ENCODE measurements around the gene PJVK. TPM values are rescaled to one million over a fixed set of nuclear protein-coding genes. Genes with fewer than 3 reads are reported as not detected.
A peak's percentile ranks its signal among the peaks of the same experiment; 100 is the strongest.

The PJVK gene
- total and polyA plus RNA-seq, 9 of the 15 experiments (the other 6 are each of a cell fraction or from before 2014, with no cell fraction given), result 0.11 to 1.5 (median 0.73) TPM

DNA sequence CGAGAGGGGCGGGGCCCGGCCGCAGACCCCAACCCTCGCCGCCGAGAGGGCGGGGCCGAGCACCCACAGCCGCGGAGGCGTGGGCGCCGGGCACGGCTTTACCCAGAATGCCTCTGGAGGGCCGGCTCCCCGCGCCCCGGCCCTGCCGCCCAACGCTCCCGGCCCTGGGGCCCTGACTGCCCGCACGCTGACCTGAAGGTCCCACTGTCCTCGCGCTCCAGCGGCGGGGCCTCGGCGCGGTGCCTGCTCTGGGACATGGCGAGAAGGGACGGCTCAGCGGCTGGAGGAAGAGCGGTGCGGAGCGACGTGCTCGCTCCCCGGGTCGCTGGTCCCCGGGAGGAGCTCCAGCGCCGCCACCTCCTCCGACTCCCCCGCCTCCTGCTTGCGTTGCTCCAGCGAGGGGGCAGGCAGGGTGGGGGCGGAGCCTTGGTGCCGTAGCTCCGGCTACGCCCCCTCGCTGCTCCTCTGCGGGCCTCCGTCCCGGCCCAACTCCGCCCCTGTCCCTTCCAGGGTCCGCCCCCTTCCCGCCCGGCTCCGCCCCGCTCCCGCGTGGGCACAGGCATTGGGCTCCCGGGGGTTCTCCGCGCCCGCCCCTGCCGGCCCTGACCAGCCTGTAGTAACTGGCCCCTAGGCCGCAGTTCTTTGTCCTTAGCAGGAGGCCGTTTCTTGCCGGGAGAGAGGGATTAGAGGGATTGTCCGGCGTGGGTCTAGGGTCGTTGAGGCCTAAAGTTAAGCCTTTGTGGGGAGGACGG is at the start of gene PJVK, which contains the start of gene PRKRA (continued):
- peak; percentile 54; the same call in 1 of the 2 replicates for TF ChIP-seq CHCHD3 (CRISPR knock-in tag; IDR thresholded peaks at IDR 0.05)
- TF ChIP-seq RBBP5 (IDR thresholded peaks at IDR 0.05; ENCODE audit: borderline replicate concordance, insufficient read depth, low read length, poor library complexity, severe bottlenecking), result peak; percentile 89
- no peak for TF ChIP-seq ZNF347 (CRISPR knock-in tag; IDR thresholded peaks at IDR 0.05; ENCODE audit: low read depth)
- TF ChIP-seq, protein P1, sequence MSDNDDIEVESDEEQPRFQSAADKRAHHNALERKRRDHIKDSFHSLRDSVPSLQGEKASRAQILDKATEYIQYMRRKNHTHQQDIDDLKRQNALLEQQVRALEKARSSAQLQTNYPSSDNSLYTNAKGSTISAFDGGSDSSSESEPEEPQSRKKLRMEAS (CRISPR knock-in tag; IDR thresholded peaks at IDR 0.05), result peak; percentile 29; the same call in 1 of the 2 replicates
- TF ChIP-seq, protein P2, sequence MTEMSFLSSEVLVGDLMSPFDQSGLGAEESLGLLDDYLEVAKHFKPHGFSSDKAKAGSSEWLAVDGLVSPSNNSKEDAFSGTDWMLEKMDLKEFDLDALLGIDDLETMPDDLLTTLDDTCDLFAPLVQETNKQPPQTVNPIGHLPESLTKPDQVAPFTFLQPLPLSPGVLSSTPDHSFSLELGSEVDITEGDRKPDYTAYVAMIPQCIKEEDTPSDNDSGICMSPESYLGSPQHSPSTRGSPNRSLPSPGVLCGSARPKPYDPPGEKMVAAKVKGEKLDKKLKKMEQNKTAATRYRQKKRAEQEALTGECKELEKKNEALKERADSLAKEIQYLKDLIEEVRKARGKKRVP (CRISPR knock-in tag; IDR thresholded peaks at IDR 0.05), result no peak
- no peak for TF ChIP-seq ZNF124 (CRISPR knock-in tag; IDR thresholded peaks at IDR 0.05)
- TF ChIP-seq, protein P3, sequence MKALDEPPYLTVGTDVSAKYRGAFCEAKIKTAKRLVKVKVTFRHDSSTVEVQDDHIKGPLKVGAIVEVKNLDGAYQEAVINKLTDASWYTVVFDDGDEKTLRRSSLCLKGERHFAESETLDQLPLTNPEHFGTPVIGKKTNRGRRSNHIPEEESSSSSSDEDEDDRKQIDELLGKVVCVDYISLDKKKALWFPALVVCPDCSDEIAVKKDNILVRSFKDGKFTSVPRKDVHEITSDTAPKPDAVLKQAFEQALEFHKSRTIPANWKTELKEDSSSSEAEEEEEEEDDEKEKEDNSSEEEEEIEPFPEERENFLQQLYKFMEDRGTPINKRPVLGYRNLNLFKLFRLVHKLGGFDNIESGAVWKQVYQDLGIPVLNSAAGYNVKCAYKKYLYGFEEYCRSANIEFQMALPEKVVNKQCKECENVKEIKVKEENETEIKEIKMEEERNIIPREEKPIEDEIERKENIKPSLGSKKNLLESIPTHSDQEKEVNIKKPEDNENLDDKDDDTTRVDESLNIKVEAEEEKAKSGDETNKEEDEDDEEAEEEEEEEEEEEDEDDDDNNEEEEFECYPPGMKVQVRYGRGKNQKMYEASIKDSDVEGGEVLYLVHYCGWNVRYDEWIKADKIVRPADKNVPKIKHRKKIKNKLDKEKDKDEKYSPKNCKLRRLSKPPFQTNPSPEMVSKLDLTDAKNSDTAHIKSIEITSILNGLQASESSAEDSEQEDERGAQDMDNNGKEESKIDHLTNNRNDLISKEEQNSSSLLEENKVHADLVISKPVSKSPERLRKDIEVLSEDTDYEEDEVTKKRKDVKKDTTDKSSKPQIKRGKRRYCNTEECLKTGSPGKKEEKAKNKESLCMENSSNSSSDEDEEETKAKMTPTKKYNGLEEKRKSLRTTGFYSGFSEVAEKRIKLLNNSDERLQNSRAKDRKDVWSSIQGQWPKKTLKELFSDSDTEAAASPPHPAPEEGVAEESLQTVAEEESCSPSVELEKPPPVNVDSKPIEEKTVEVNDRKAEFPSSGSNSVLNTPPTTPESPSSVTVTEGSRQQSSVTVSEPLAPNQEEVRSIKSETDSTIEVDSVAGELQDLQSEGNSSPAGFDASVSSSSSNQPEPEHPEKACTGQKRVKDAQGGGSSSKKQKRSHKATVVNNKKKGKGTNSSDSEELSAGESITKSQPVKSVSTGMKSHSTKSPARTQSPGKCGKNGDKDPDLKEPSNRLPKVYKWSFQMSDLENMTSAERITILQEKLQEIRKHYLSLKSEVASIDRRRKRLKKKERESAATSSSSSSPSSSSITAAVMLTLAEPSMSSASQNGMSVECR (CRISPR knock-in tag; IDR thresholded peaks at IDR 0.05), result peak; percentile 56; the same call in 1 of the 2 replicates
- TF ChIP-seq PML (IDR thresholded peaks at IDR 0.05; ENCODE audit: low read length), result peak; percentile 89
- peak; percentile 66; the same call in 1 of the 2 replicates for TF ChIP-seq CHD2 (IDR thresholded peaks at IDR 0.05; ENCODE audit: low read depth, low read length)
- TF ChIP-seq, protein P4, sequence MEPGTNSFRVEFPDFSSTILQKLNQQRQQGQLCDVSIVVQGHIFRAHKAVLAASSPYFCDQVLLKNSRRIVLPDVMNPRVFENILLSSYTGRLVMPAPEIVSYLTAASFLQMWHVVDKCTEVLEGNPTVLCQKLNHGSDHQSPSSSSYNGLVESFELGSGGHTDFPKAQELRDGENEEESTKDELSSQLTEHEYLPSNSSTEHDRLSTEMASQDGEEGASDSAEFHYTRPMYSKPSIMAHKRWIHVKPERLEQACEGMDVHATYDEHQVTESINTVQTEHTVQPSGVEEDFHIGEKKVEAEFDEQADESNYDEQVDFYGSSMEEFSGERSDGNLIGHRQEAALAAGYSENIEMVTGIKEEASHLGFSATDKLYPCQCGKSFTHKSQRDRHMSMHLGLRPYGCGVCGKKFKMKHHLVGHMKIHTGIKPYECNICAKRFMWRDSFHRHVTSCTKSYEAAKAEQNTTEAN (CRISPR knock-in tag; IDR thresholded peaks at IDR 0.05), result 0 out of 2 replicates have a peak, but pooled peaks have one; percentile 83
- TF ChIP-seq, protein P5, sequence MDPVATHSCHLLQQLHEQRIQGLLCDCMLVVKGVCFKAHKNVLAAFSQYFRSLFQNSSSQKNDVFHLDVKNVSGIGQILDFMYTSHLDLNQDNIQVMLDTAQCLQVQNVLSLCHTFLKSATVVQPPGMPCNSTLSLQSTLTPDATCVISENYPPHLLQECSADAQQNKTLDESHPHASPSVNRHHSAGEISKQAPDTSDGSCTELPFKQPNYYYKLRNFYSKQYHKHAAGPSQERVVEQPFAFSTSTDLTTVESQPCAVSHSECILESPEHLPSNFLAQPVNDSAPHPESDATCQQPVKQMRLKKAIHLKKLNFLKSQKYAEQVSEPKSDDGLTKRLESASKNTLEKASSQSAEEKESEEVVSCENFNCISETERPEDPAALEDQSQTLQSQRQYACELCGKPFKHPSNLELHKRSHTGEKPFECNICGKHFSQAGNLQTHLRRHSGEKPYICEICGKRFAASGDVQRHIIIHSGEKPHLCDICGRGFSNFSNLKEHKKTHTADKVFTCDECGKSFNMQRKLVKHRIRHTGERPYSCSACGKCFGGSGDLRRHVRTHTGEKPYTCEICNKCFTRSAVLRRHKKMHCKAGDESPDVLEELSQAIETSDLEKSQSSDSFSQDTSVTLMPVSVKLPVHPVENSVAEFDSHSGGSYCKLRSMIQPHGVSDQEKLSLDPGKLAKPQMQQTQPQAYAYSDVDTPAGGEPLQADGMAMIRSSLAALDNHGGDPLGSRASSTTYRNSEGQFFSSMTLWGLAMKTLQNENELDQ (CRISPR knock-in tag; IDR thresholded peaks at IDR 0.05; ENCODE audit: borderline replicate concordance), result 0 out of 2 replicates have a peak, but pooled peaks have one; percentile 59
- TF ChIP-seq CCNT2 (IDR thresholded peaks at IDR 0.05; ENCODE audit: borderline replicate concordance, extremely low read depth, insufficient read length, low read depth, low read length), result peak; percentile 47
- TF ChIP-seq PTBP1 (IDR thresholded peaks at IDR 0.05; ENCODE audit: low read depth, low read length), result no peak
- peak; percentile 75 for TF ChIP-seq HMGN3 (IDR thresholded peaks at IDR 0.05; ENCODE audit: borderline replicate concordance, extremely low read depth, insufficient read length, low read depth, low read length)
- no peak for TF ChIP-seq STAT5A (IDR thresholded peaks at IDR 0.05; ENCODE audit: borderline replicate concordance, low read length)
- peak in 1 of 2 experiments; percentile 61; a peak in 1 of 4 replicates for TF ChIP-seq TEAD1 (CRISPR knock-in tag; IDR thresholded peaks at IDR 0.05)
- TF ChIP-seq SRSF9 (IDR thresholded peaks at IDR 0.05; ENCODE audit: borderline replicate concordance, low read depth, low read length), result no peak

Measured in K562 (cell line).